Measurements from ENCODE around the gene A1CF. TPM values are rescaled to one million over a fixed set of nuclear protein-coding genes. Genes with fewer than 3 reads are reported as not detected.

The A1CF gene
- total and polyA plus RNA-seq, 2 experiments from 2014 or later: 0.05 TPM; not detected in 1

- Histone ChIP-seq H3K79me2 (replicated peaks; ENCODE audit: insufficient read depth) (no peaks in the 10 kb centered on the region), H3K9me2 (ENCODE audit: insufficient read depth) (no peaks in the 10 kb centered on the region), H3K27me3 (ENCODE audit: insufficient read depth) (no peaks in the 10 kb centered on the region), H3K36me3 (ENCODE audit: insufficient read depth) (no peaks in the 10 kb centered on the region), H3K4me3 (no peak overlapping the region), H2AFZ (no peak overlapping the region), H4K20me1 (replicated peaks; ENCODE audit: insufficient read depth) (no peaks in the 10 kb centered on the region), H3K4me1 (ENCODE audit: insufficient read depth) (no peaks in the 10 kb centered on the region), H3K27ac (ENCODE audit: low read depth) (no peak overlapping the region), H3F3A (replicated peaks; ENCODE audit: low read depth) (no peaks in the 10 kb centered on the region), H3K4me2 (no peak overlapping the region)
- Mint-ChIP-seq H3K27ac (no peak overlapping the region), H3K4me1 (peaks cover 4% of the 10 kb centered on the region; the same call in 1 of the 3 replicates), H3K4me3 (no peak overlapping the region), H3K36me3 (ENCODE audit: low read depth) (no peaks in the 10 kb centered on the region), H3K9me3 (no peaks in the 10 kb centered on the region), H3K27me3 (ENCODE audit: insufficient read depth, low read depth, poor library complexity) (no peaks in the 10 kb centered on the region)
- ATAC-seq: no peak
- no peak for DNase-seq (ENCODE audit: low spot score)
- TF ChIP-seq ZNF114 (CRISPR knock-in tag; IDR thresholded peaks at IDR 0.05): no peak
These were observed 9.0 kb downstream of the A1CF start for GRCh38 chr10:50876429-50876828.

- no peaks in the 10 kb centered on the region for H4K20me1 ChIP-seq (replicated peaks; ENCODE audit: insufficient read depth)
- 0 out of 2 replicates have a peak overlapping the region, but pooled peaks have one; percentile 64 for H2AFZ ChIP-seq
- Mint-ChIP-seq H3K9me3 (no peaks in the 10 kb centered on the region), H3K4me3 (no peak overlapping the region), H3K36me3 (ENCODE audit: low read depth) (no peaks in the 10 kb centered on the region), H3K27ac (no peak overlapping the region), H3K4me1 (peaks cover 4% of the 10 kb centered on the region; the same call in 1 of the 3 replicates), H3K27me3 (ENCODE audit: insufficient read depth, low read depth, poor library complexity) (no peaks in the 10 kb centered on the region)
- H3F3A ChIP-seq (replicated peaks; ENCODE audit: low read depth): no peaks in the 10 kb centered on the region
- no peaks in the 10 kb centered on the region for H3K4me1 ChIP-seq (ENCODE audit: insufficient read depth)
- H3K9me2 ChIP-seq (ENCODE audit: insufficient read depth): no peaks in the 10 kb centered on the region
- TF ChIP-seq ZNF462 (CRISPR knock-in tag; IDR thresholded peaks at IDR 0.05) (no peak), POLR2AphosphoS5 (IDR thresholded peaks at IDR 0.05; ENCODE audit: low read depth) (no peak), EZH2 (IDR thresholded peaks at IDR 0.05; ENCODE audit: low read depth, unreplicated experiment) (no peak), EZH2phosphoT487 (IDR thresholded peaks at IDR 0.05; ENCODE audit: unreplicated experiment) (no peak), ZNF114 (CRISPR knock-in tag; IDR thresholded peaks at IDR 0.05) (no peak), STAT1 (IDR thresholded peaks at IDR 0.05; ENCODE audit: unreplicated experiment) (no peak), CTCF (conservative IDR thresholded peaks at IDR 0.05; ENCODE audit: low read depth in 2 of 2) (no peak), JUNB (IDR thresholded peaks at IDR 0.05; ENCODE audit: unreplicated experiment) (no peak), ETS1 (IDR thresholded peaks at IDR 0.05) (no peak), NANOG (IDR thresholded peaks at IDR 0.05; ENCODE audit: borderline replicate concordance) (no peak)
- H3K27me3 ChIP-seq (ENCODE audit: insufficient read depth): no peaks in the 10 kb centered on the region
- no peak overlapping the region for H3K4me2 ChIP-seq
- no peak overlapping the region for H3K4me3 ChIP-seq
- H3K27ac ChIP-seq (ENCODE audit: low read depth): no peak overlapping the region
- H3K36me3 ChIP-seq (ENCODE audit: insufficient read depth): no peaks in the 10 kb centered on the region
- H3K79me2 ChIP-seq (replicated peaks; ENCODE audit: insufficient read depth): no peaks in the 10 kb centered on the region
- DNase-seq (ENCODE audit: low spot score): no peak
- ATAC-seq: no peak
These were observed 10.7 kb downstream of the A1CF start for GRCh38 chr10:50874723-50875122.
